Calu3 (cell line): ENCODE results near the gene A1BG. TPM values are rescaled to one million over a fixed set of nuclear protein-coding genes. Genes with fewer than 3 reads are reported as not detected.

Experiments used
- BruUV-seq: library from RNA; stranded (reverse); fragments of 400-500 nt; replicated peaks from 2 replicates; lab custom pipeline; 2021; lab: Mats Ljungman, UMichigan
- CTCF ChIA-PET: fragments of 300-600 bp; sonication (Branson Sonifier 250); formaldehyde crosslinking; loops from one replicate; lab custom pipeline; 2022; ENCODE audit warnings: antibody characterized with exemption; lab: Charles Lee
- DNase-seq: peaks from one replicate; pipeline ENCODE4 v3.0.0; 2022
- H3K27ac Mint-ChIP-seq: one replicate; pipeline ENCODE4 v1.8.0; 2022; ENCODE audit warnings: mixed read lengths; ENCODE audit not compliant: unreplicated experiment
- H3K27me3 Mint-ChIP-seq: one replicate; pipeline ENCODE4 v1.8.0; 2022; ENCODE audit warnings: mixed read lengths; ENCODE audit not compliant: unreplicated experiment
- H3K36me3 Mint-ChIP-seq: one replicate; pipeline ENCODE4 v1.8.0; 2022; ENCODE audit warnings: mild to moderate bottlenecking, moderate library complexity, mixed read lengths; ENCODE audit not compliant: insufficient read depth, unreplicated experiment
- H3K4me1 Mint-ChIP-seq: one replicate; pipeline ENCODE4 v1.8.0; 2022; ENCODE audit warnings: mild to moderate bottlenecking, low read depth, mixed read lengths; ENCODE audit not compliant: unreplicated experiment
- H3K4me3 Mint-ChIP-seq: one replicate; pipeline ENCODE4 v1.8.0; 2022; ENCODE audit warnings: mild to moderate bottlenecking, low read depth, moderate library complexity, mixed read lengths; ENCODE audit not compliant: unreplicated experiment
- H3K9me3 Mint-ChIP-seq: one replicate; pipeline ENCODE4 v1.8.0; 2022; ENCODE audit warnings: low read depth, mixed read lengths; ENCODE audit not compliant: unreplicated experiment
- intact Hi-C: fragments of 100-400 bp; cut with micrococcal nuclease; formaldehyde crosslinking; loops from one replicate; pipeline ENCODE4 v1.10.0; 2022; ENCODE audit not compliant: unreplicated experiment
- total RNA-seq: library from RNA; stranded (reverse); gene quantifications from 2 replicates; pipeline ENCODE4 v1.2.3, GENCODE V29; 2022
- TF ChIP-seq, protein P1 (sequence below): fragments of 200-600 bp; IDR thresholded peaks from one replicate; pipeline ENCODE4 v1.8.0; 2022; ENCODE audit warnings: antibody characterized with exemption; ENCODE audit not compliant: unreplicated experiment

The A1BG gene
- total RNA-seq, 1 experiment from 2014 or later: not detected

- Mint-ChIP-seq H3K9me3 (no peaks in the 10 kb centered on the region), H3K4me1 (peaks cover 10% of the 10 kb centered on the region), H3K4me3 (no peak overlapping the region), H3K27me3 (peaks cover 59% of the 10 kb centered on the region), H3K27ac (no peak overlapping the region), H3K36me3 (no peaks in the 10 kb centered on the region)
- CTCF ChIA-PET: no interaction called here
- no peak for DNase-seq
- intact Hi-C loops: no loop called here
- BruUV-seq: no TSS peak
- TF ChIP-seq, protein P1, sequence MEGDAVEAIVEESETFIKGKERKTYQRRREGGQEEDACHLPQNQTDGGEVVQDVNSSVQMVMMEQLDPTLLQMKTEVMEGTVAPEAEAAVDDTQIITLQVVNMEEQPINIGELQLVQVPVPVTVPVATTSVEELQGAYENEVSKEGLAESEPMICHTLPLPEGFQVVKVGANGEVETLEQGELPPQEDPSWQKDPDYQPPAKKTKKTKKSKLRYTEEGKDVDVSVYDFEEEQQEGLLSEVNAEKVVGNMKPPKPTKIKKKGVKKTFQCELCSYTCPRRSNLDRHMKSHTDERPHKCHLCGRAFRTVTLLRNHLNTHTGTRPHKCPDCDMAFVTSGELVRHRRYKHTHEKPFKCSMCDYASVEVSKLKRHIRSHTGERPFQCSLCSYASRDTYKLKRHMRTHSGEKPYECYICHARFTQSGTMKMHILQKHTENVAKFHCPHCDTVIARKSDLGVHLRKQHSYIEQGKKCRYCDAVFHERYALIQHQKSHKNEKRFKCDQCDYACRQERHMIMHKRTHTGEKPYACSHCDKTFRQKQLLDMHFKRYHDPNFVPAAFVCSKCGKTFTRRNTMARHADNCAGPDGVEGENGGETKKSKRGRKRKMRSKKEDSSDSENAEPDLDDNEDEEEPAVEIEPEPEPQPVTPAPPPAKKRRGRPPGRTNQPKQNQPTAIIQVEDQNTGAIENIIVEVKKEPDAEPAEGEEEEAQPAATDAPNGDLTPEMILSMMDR: no peak
Observed at GRCh38 chr19:58351990-58352755, 1.1 kb downstream of the A1BG start.

GRCh38 chr19:58351558-58351878, 1.8 kb downstream of the A1BG start:
- H3K27me3 Mint-ChIP-seq: peaks cover 65% of the 10 kb centered on the region
- no peak overlapping the region for H3K4me3 Mint-ChIP-seq
- BruUV-seq: no TSS peak

GRCh38 chr19:58350871-58351557, 2.3 kb downstream of the A1BG start:
- Mint-ChIP-seq H3K36me3 (no peaks in the 10 kb centered on the region), H3K27ac (no peak overlapping the region), H3K4me3 (peak overlapping the region; percentile 29), H3K9me3 (no peaks in the 10 kb centered on the region), H3K27me3 (peaks cover 71% of the 10 kb centered on the region), H3K4me1 (peaks cover 10% of the 10 kb centered on the region)
- CTCF ChIA-PET: no interaction called here
- DNase-seq: no peak
- TF ChIP-seq, protein P1: no peak
- intact Hi-C loops: no loop called here
- BruUV-seq: no TSS peak

More at GRCh38 chr19:58351558-58351878, 1.8 kb downstream of the A1BG start:
- Mint-ChIP-seq H3K4me1 (peaks cover 10% of the 10 kb centered on the region), H3K27ac (no peak overlapping the region), H3K9me3 (no peaks in the 10 kb centered on the region), H3K36me3 (no peaks in the 10 kb centered on the region)
- CTCF ChIA-PET: no interaction called here
- TF ChIP-seq, protein P1: no peak
- no peak for DNase-seq
- intact Hi-C loops: no loop called here

- Mint-ChIP-seq H3K4me3 (peak overlapping the region; percentile 29), H3K4me1 (peaks cover 10% of the 10 kb centered on the region), H3K27me3 (peaks cover 78% of the 10 kb centered on the region), H3K27ac (no peak overlapping the region), H3K36me3 (no peaks in the 10 kb centered on the region), H3K9me3 (no peaks in the 10 kb centered on the region)
- peak; percentile 57 for DNase-seq
- BruUV-seq: no TSS peak
- TF ChIP-seq, protein P1: peak; percentile 27
- CTCF ChIA-PET: interaction anchor here (0.6 kb wide), 1 partner anchor 27 kb away, joined by 3 read pairs; no protein-coding TSS in a partner anchor
- intact Hi-C loops: no loop called here
Observed at GRCh38 chr19:58350001-58350861, 3.1 kb downstream of the A1BG start.
